Sigmoid colon (tissue), 7 donors: ENCODE results near the gene RALB. TPM values are rescaled to one million over a fixed set of nuclear protein-coding genes. Genes with fewer than 3 reads are reported as not detected.

Source experiments
- DNase-seq: peaks from one replicate; pipeline ENCODE4 v3.0.0-alpha.2; 2019
- H3K27ac ChIP-seq, 4 donors: fragments of 200-600 bp; sonication (generic); one replicate each; pipeline ENCODE4 v1.5.1; 2016 to 2019; ENCODE audit warnings: mild to moderate bottlenecking in 1 of 4
- H3K27me3 ChIP-seq, 3 donors: fragments of 200-600 bp; sonication (generic); one replicate each; pipeline ENCODE4 v1.5.1; 2019; ENCODE audit warnings: mild to moderate bottlenecking in 1 of 3
- H3K36me3 ChIP-seq, 4 donors: fragments of 200-600 bp; sonication (generic); one replicate each; pipeline ENCODE4 v1.5.1; 2016 to 2019
- H3K4me1 ChIP-seq, 4 donors: fragments of 200-600 bp; sonication (generic); one replicate each; pipeline ENCODE4 v1.5.1; 2017 to 2019
- H3K4me3 ChIP-seq, 4 donors: fragments of 200-600 bp; sonication (generic); one replicate each; pipeline ENCODE4 v1.5.1; 2017 to 2019; ENCODE audit warnings: mild to moderate bottlenecking in 2 of 4, moderate library complexity in 1 of 4
- H3K9me3 ChIP-seq, 4 donors: fragments of 200-600 bp in 3 of 4; sonication (generic) in 3 of 4; one replicate each; pipeline versions ENCODE4 v1.5.1 to v1.6.1; 2013 to 2019
- CTCF ChIP-seq, 4 experiments: fragments of 450-650 bp in 3 of 4; fragments of 200-600 bp in 1 of 4; IDR thresholded peaks; one replicate each; pipeline ENCODE4 v1.5.1; 2016 to 2019; ENCODE audit warnings: antibody characterized with exemption in 4 of 4, mild to moderate bottlenecking in 3 of 4, moderate library complexity in 2 of 4
- POLR2A ChIP-seq, 2 donors: fragments of 450-650 bp; IDR thresholded peaks; one replicate each; pipeline ENCODE4 v1.6.1; 2016; ENCODE audit warnings: antibody characterized with exemption in 2 of 2, mild to moderate bottlenecking in 2 of 2, moderate library complexity in 2 of 2
- POLR2AphosphoS5 ChIP-seq, 4 donors: sonication (generic); formaldehyde crosslinking; IDR thresholded peaks; one replicate each; pipeline ENCODE4 v1.6.1; 2017; ENCODE audit warnings: antibody characterized with exemption in 4 of 4
- WGBS, 2 donors: extraction: QIAGEN DNeasy Blood & Tissue Kit; methylation state at CpG; one replicate each; pipeline ENCODE4 v1.1.7; 2013; 5-methylcytosine and 5-hydroxymethylcytosine counted together
- intact Hi-C: fragments of 100-400 bp; cut with DNase I; formaldehyde crosslinking; loops from one replicate; pipeline ENCODE4 v1.15.1; 2023
- polyA plus RNA-seq, 3 donors: library from polyadenylated mRNA; stranded (reverse); fragments of 200-250 nt; gene quantifications; one replicate each; pipeline ENCODE4 v1.2.3, GENCODE V29; 2013
- small RNA-seq, 3 donors: library from RNA; depleted of rRNA; stranded (forward); fragments of <200 nt; gene quantifications; one replicate each; pipeline ENCODE3, GENCODE V24; 2016
- total RNA-seq, 4 donors: library from RNA; depleted of rRNA; stranded (reverse); fragments of >200 nt; gene quantifications; one replicate each; pipeline ENCODE4 v1.1.0, GENCODE V29; 2016
- donor health status: healthy with polysubstance abuse.
- donor health status: Bipolar disorder and iron deficiency.
- donor health status: healthy.

The RALB gene
- total and polyA plus RNA-seq, 7 donors = 47.9 to 143 (median 60.2) TPM

- WGBS, 2 donors = 4% methylated on average over 43 of the region's 43 CpGs
- H3K4me3 ChIP-seq = peak overlapping the region in 2 of 4 donors; percentile 5 to 55
- no peaks in the 10 kb centered on the region for H3K9me3 ChIP-seq
- no peaks in the 10 kb centered on the region for H3K36me3 ChIP-seq
- TF ChIP-seq POLR2AphosphoS5 (IDR thresholded peaks at IDR 0.05) = no peak
- no peak for TF ChIP-seq POLR2A (IDR thresholded peaks at IDR 0.05)
- TF ChIP-seq CTCF (IDR thresholded peaks at IDR 0.05) = peak; percentile 54 to 74 (median 64)
- intact Hi-C loops = loop anchor here (1.0 to 10.0 kb wide), 3 partner anchors 209 to 731 kb away; no protein-coding TSS in a partner anchor
- peak; percentile 88 for DNase-seq
- H3K27ac ChIP-seq = peak overlapping the region in 1 of 4 donors; percentile 51
- peaks cover 50 to 94% (median 77%) of the 10 kb centered on the region in 3 donors for H3K27me3 ChIP-seq
- peaks cover 0 to 46% (median 43%) of the 10 kb centered on the region in 4 donors for H3K4me1 ChIP-seq
Measured at GRCh38 chr2:120343433-120344105, 90.9 kb downstream of the RALB start.

Small RNA genes lying within 50 kb of the gene (small RNA-seq; reads per million reads assigned to genes)
- gene MTND4LP14 = 0 reads per million in 3 donors

Other genes with a start within 250 kb of the RALB start
- gene EPB41L5, start 239.8 kb upstream of the RALB start, total RNA-seq = 10 to 100 TPM; 16.3 to 24.3 (median 20.3) TPM
- gene EPB41L5, start 239.8 kb upstream of the RALB start, polyA plus RNA-seq = 10 to 100 TPM in 2 of 3 donors, 1 to 10 TPM in 1; 8.2 to 16.9 (median 13.2) TPM
- gene TMEM185B, start 29.5 kb upstream of the RALB start, total RNA-seq = 10 to 100 TPM; 16.8 to 32.1 (median 25.0) TPM
- gene TMEM185B, start 29.5 kb upstream of the RALB start, polyA plus RNA-seq = 1 to 10 TPM; 1.6 to 9.7 (median 1.8) TPM
- gene INHBB, start 93.3 kb downstream of the RALB start, total RNA-seq = 1 to 10 TPM in 3 of 4 donors, under 1 TPM in 1; 0.99 to 1.8 (median 1.2) TPM
- 1 to 10 TPM in 1 of 3 donors, under 1 TPM in 1, not detected in 1; 0.60 to 1.4 TPM for gene INHBB, start 93.3 kb downstream of the RALB start, polyA plus RNA-seq